Measurements from ENCODE around the gene ZNF225.

The ZNF225 gene

GRCh38 chr19:44149776-44150175, 36.6 kb downstream of the ZNF225 start:
- Histone ChIP-seq H3K36me3 (ENCODE audit: insufficient read depth) (no peaks in the 10 kb centered on the region; the same call in 1 of the 2 replicates), H3K9ac (no peak overlapping the region), H3K27me3 (ENCODE audit: insufficient read depth, low read depth) (no peaks in the 10 kb centered on the region), H3K4me3 (IDR thresholded peaks at IDR 0.05; ENCODE audit: insufficient read depth, low read depth, low read length) (no peak overlapping the region), H3K4me1 (ENCODE audit: low read depth, poor library complexity, severe bottlenecking) (no peaks in the 10 kb centered on the region), H2AFZ (ENCODE audit: low read depth) (no peak overlapping the region), H4K20me1 (ENCODE audit: insufficient read depth) (no peaks in the 10 kb centered on the region), H3K27ac (no peak overlapping the region), H3K79me2 (ENCODE audit: insufficient read depth, low read depth) (no peaks in the 10 kb centered on the region), H3K4me2 (no peak overlapping the region)
- TF ChIP-seq, protein P1, sequence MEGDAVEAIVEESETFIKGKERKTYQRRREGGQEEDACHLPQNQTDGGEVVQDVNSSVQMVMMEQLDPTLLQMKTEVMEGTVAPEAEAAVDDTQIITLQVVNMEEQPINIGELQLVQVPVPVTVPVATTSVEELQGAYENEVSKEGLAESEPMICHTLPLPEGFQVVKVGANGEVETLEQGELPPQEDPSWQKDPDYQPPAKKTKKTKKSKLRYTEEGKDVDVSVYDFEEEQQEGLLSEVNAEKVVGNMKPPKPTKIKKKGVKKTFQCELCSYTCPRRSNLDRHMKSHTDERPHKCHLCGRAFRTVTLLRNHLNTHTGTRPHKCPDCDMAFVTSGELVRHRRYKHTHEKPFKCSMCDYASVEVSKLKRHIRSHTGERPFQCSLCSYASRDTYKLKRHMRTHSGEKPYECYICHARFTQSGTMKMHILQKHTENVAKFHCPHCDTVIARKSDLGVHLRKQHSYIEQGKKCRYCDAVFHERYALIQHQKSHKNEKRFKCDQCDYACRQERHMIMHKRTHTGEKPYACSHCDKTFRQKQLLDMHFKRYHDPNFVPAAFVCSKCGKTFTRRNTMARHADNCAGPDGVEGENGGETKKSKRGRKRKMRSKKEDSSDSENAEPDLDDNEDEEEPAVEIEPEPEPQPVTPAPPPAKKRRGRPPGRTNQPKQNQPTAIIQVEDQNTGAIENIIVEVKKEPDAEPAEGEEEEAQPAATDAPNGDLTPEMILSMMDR (conservative IDR thresholded peaks at IDR 0.05; ENCODE audit: low read depth, low read length) = no peak

DNA sequence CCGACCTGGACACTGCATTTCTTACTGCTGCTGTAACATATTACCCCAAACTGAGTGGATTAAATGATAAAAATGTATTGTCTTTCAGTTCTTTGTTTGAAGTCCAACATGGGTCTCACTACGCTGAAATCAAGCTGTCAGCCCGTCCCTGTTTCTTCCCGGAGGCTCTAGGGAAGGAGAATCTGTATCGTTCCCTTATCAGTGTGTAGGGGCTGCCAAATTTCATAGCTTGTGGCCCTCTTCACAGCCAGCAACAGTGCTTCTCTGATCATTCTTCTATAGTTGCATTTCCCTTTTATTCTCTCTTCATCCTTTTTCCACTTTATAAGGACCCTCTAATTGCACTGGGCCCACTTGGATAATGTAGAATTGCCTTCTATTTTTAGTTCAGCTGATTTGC, 38.3 kb downstream of the ZNF225 start:
- Histone ChIP-seq H2AFZ (ENCODE audit: low read depth) (no peak overlapping the region), H3K9ac (no peak overlapping the region), H3K36me3 (ENCODE audit: insufficient read depth) (no peaks in the 10 kb centered on the region; the same call in 1 of the 2 replicates), H3K27ac (no peak overlapping the region), H4K20me1 (ENCODE audit: insufficient read depth) (no peaks in the 10 kb centered on the region), H3K4me2 (no peak overlapping the region), H3K4me1 (ENCODE audit: low read depth, poor library complexity, severe bottlenecking) (no peaks in the 10 kb centered on the region), H3K4me3 (IDR thresholded peaks at IDR 0.05; ENCODE audit: insufficient read depth, low read depth, low read length) (no peak overlapping the region), H3K27me3 (ENCODE audit: insufficient read depth, low read depth) (no peaks in the 10 kb centered on the region), H3K79me2 (ENCODE audit: insufficient read depth, low read depth) (no peaks in the 10 kb centered on the region)
- TF ChIP-seq, protein P1 (conservative IDR thresholded peaks at IDR 0.05; ENCODE audit: low read depth, low read length) = no peak

GRCh38 chr19:44156475-44156874, 43.3 kb downstream of the ZNF225 start:
- no peaks in the 10 kb centered on the region for H3K27me3 ChIP-seq (ENCODE audit: insufficient read depth, low read depth)

GRCh38 chr19:44163789-44164188, 50.6 kb downstream of the ZNF225 start:
- Histone ChIP-seq H3K79me2 (ENCODE audit: insufficient read depth, low read depth) (no peaks in the 10 kb centered on the region), H3K4me3 (IDR thresholded peaks at IDR 0.05; ENCODE audit: insufficient read depth, low read depth, low read length) (no peak overlapping the region), H3K9ac (no peak overlapping the region), H4K20me1 (ENCODE audit: insufficient read depth) (no peaks in the 10 kb centered on the region), H3K27me3 (ENCODE audit: insufficient read depth, low read depth) (no peaks in the 10 kb centered on the region), H3K4me2 (no peak overlapping the region), H3K4me1 (ENCODE audit: low read depth, poor library complexity, severe bottlenecking) (peaks cover 10% of the 10 kb centered on the region), H2AFZ (ENCODE audit: low read depth) (peak overlapping the region; percentile 89; the same call in 1 of the 2 replicates), H3K27ac (no peak overlapping the region), H3K36me3 (ENCODE audit: insufficient read depth) (peaks cover 10% of the 10 kb centered on the region; the same call in 1 of the 2 replicates)
- TF ChIP-seq, protein P1 (conservative IDR thresholded peaks at IDR 0.05; ENCODE audit: low read depth, low read length) = no peak

More at GRCh38 chr19:44156475-44156874, 43.3 kb downstream of the ZNF225 start:
- H3K4me2 ChIP-seq = no peak overlapping the region
- no peaks in the 10 kb centered on the region for H3K79me2 ChIP-seq (ENCODE audit: insufficient read depth, low read depth)
- no peaks in the 10 kb centered on the region for H4K20me1 ChIP-seq (ENCODE audit: insufficient read depth)
- H3K4me3 ChIP-seq (IDR thresholded peaks at IDR 0.05; ENCODE audit: insufficient read depth, low read depth, low read length) = no peak overlapping the region
- H3K9ac ChIP-seq = no peak overlapping the region
- H2AFZ ChIP-seq (ENCODE audit: low read depth) = no peak overlapping the region
- no peak overlapping the region for H3K27ac ChIP-seq
- TF ChIP-seq, protein P1 (conservative IDR thresholded peaks at IDR 0.05; ENCODE audit: low read depth, low read length) = no peak
- no peaks in the 10 kb centered on the region; the same call in 1 of the 2 replicates for H3K36me3 ChIP-seq (ENCODE audit: insufficient read depth)
- no peaks in the 10 kb centered on the region for H3K4me1 ChIP-seq (ENCODE audit: low read depth, poor library complexity, severe bottlenecking)

Measured in KMS-11 (cell line).